ENCODE results near the gene EDAR. TPM values are rescaled to one million over a fixed set of nuclear protein-coding genes. Genes with fewer than 3 reads are reported as not detected.

EDAR gene
- total RNA-seq, 2 donors from 2014 or later: not detected

- no peak for ATAC-seq (ENCODE audit: insufficient number of reproducible peaks, low FRiP score, low read depth)
- no peaks in the 10 kb centered on the region for H3K27me3 ChIP-seq (replicated peaks; ENCODE audit: insufficient read depth)
- no peaks in the 10 kb centered on the region for H3K36me3 ChIP-seq
- no peak for DNase-seq (ENCODE audit: low spot score)
- TF ChIP-seq, protein P1, sequence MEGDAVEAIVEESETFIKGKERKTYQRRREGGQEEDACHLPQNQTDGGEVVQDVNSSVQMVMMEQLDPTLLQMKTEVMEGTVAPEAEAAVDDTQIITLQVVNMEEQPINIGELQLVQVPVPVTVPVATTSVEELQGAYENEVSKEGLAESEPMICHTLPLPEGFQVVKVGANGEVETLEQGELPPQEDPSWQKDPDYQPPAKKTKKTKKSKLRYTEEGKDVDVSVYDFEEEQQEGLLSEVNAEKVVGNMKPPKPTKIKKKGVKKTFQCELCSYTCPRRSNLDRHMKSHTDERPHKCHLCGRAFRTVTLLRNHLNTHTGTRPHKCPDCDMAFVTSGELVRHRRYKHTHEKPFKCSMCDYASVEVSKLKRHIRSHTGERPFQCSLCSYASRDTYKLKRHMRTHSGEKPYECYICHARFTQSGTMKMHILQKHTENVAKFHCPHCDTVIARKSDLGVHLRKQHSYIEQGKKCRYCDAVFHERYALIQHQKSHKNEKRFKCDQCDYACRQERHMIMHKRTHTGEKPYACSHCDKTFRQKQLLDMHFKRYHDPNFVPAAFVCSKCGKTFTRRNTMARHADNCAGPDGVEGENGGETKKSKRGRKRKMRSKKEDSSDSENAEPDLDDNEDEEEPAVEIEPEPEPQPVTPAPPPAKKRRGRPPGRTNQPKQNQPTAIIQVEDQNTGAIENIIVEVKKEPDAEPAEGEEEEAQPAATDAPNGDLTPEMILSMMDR (IDR thresholded peaks at IDR 0.05): no peak
- no peak overlapping the region for H3K4me3 ChIP-seq
- H3K4me1 ChIP-seq (ENCODE audit: control insufficient read depth in 1 of 2, low read depth in 2 of 2): no peaks in the 10 kb centered on the region
- no peak overlapping the region for H3K27ac ChIP-seq
- H3K9me3 ChIP-seq: peaks cover 12% of the 10 kb centered on the region
Measured at GRCh38 chr2:108893277-108893676, 95.7 kb downstream of the EDAR start.

- H3K4me1 ChIP-seq (ENCODE audit: control insufficient read depth in 1 of 2, low read depth in 2 of 2): no peaks in the 10 kb centered on the region
- no peaks in the 10 kb centered on the region for H3K27me3 ChIP-seq (replicated peaks; ENCODE audit: insufficient read depth)
- DNase-seq (ENCODE audit: low spot score) (no peak), ATAC-seq (ENCODE audit: insufficient number of reproducible peaks, low FRiP score, low read depth) (no peak)
- peaks cover 14% of the 10 kb centered on the region for H3K9me3 ChIP-seq
- no peaks in the 10 kb centered on the region for H3K36me3 ChIP-seq
- TF ChIP-seq, protein P1 (IDR thresholded peaks at IDR 0.05): no peak
- H3K27ac ChIP-seq: no peak overlapping the region
- H3K4me3 ChIP-seq: no peak overlapping the region
Measured at GRCh38 chr2:108889907-108890306, 99.1 kb downstream of the EDAR start.

DNA sequence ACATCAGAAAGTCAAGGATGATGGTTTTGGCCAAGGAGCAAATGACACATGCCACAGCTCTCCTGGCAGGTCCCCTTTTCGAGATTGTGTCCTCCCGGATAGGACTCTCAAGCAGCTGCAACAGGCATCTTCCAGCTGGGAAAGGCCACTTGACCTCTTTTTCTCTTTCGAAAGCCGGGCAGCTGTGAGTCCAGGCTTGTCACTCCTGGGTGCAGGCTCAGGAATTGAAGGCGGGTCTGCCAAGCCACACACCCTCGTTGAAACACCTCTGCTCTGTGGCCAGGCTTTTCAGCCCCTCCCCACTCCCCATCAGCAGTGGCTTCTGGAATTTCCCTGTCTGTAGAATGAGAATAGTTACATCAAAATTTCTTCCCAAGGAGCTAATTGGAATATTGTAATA is 104.4 kb downstream of the EDAR start:
- Histone ChIP-seq H3K4me3 (no peak overlapping the region), H3K9me3 (peaks cover 9% of the 10 kb centered on the region), H3K27me3 (replicated peaks; ENCODE audit: insufficient read depth) (no peaks in the 10 kb centered on the region), H3K4me1 (ENCODE audit: control insufficient read depth in 1 of 2, low read depth in 2 of 2) (no peaks in the 10 kb centered on the region), H3K27ac (no peak overlapping the region), H3K36me3 (no peaks in the 10 kb centered on the region)
- TF ChIP-seq, protein P1 (IDR thresholded peaks at IDR 0.05): no peak
- DNase-seq (ENCODE audit: low spot score): no peak
- no peak for ATAC-seq (ENCODE audit: insufficient number of reproducible peaks, low FRiP score, low read depth)

DNA sequence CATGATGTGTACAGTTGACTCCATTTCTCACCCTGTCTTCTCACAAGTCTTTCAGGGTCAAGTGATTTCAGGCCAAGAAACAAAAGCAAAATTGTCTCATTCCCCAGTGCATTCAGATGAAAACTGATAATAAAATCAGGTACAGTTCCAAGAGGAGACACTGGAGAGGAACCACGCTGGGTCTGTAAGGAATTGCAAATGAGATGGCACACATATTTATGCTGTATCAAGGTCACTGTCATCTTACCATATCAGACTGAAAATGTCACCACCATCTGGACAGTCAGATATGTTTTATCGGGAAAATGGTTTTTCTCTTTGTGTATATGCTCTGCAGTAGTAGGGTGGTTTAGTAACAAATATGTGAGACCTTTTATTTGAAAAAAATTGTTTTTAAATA is 110.7 kb downstream of the EDAR start:
- ATAC-seq (ENCODE audit: insufficient number of reproducible peaks, low FRiP score, low read depth): no peak
- TF ChIP-seq, protein P1 (IDR thresholded peaks at IDR 0.05): no peak
- Histone ChIP-seq H3K9me3 (peaks cover 6% of the 10 kb centered on the region), H3K27ac (no peak overlapping the region), H3K4me1 (ENCODE audit: control insufficient read depth in 1 of 2, low read depth in 2 of 2) (no peaks in the 10 kb centered on the region), H3K36me3 (no peaks in the 10 kb centered on the region), H3K4me3 (no peak overlapping the region), H3K27me3 (replicated peaks; ENCODE audit: insufficient read depth) (no peaks in the 10 kb centered on the region)
- no peak for DNase-seq (ENCODE audit: low spot score)

DNA sequence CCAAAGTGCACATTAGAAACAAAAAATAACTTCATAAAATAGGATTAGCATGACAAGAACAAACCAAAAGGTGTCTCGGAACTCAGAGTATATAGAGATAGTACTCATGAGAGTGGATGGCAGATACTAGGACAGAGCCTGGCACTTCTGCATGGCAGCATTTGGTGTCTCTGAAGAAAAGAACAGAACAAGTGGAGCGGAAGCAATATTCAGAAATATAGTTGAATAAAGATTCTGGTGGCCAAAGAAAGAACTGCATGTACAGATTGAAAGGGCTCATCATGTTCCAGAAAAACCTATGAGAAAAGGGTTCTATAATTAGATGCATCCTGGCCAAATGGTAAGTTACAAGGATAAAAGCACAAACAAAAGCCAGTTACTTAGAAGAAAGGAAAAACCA is 111.5 kb downstream of the EDAR start:
- no peak for ATAC-seq (ENCODE audit: insufficient number of reproducible peaks, low FRiP score, low read depth)
- TF ChIP-seq, protein P1 (IDR thresholded peaks at IDR 0.05): no peak
- Histone ChIP-seq H3K27ac (no peak overlapping the region), H3K4me1 (ENCODE audit: control insufficient read depth in 1 of 2, low read depth in 2 of 2) (no peaks in the 10 kb centered on the region), H3K4me3 (no peak overlapping the region), H3K9me3 (peaks cover 6% of the 10 kb centered on the region), H3K27me3 (replicated peaks; ENCODE audit: insufficient read depth) (no peaks in the 10 kb centered on the region), H3K36me3 (no peaks in the 10 kb centered on the region)
- no peak for DNase-seq (ENCODE audit: low spot score)

All from thoracic aorta (tissue), 2 donors.